GM21526 (cell line): ENCODE results near the gene C12orf42.
"Not testable (repeated sequence)": the region's sequence is repeated elsewhere in the genome, so short reads cannot be mapped to it uniquely, and the experiment has no call there.

ENCODE experiments used
- ATAC-seq: cut with Tn5 transposase; IDR thresholded peaks from one replicate; pipeline ENCODE4 v1.9.1; 2021; ENCODE audit warnings: moderate library complexity; ENCODE audit not compliant: unreplicated experiment, low FRiP score

C12orf42 gene

DNA sequence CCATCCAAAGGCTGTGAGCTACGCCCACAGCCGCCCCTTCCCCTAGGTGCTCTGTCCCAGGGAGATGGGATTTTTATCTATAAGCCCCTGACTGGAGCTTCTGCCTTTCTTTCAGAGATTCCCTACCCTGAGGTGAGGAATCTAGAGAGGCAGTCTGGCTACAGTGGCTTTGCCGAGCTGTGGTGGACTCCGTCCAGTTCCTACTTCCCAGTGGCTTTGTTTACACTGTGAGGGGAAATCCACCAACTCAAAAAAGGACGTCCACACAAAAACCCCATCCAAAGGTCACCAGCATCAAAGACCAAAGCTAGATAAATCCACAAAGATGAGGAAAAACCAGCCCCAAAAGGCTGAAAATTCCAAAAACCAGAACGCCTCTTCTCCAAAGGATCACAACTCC is 70.1 kb downstream of the C12orf42 start:
- not testable (repeated sequence) for ATAC-seq

DNA sequence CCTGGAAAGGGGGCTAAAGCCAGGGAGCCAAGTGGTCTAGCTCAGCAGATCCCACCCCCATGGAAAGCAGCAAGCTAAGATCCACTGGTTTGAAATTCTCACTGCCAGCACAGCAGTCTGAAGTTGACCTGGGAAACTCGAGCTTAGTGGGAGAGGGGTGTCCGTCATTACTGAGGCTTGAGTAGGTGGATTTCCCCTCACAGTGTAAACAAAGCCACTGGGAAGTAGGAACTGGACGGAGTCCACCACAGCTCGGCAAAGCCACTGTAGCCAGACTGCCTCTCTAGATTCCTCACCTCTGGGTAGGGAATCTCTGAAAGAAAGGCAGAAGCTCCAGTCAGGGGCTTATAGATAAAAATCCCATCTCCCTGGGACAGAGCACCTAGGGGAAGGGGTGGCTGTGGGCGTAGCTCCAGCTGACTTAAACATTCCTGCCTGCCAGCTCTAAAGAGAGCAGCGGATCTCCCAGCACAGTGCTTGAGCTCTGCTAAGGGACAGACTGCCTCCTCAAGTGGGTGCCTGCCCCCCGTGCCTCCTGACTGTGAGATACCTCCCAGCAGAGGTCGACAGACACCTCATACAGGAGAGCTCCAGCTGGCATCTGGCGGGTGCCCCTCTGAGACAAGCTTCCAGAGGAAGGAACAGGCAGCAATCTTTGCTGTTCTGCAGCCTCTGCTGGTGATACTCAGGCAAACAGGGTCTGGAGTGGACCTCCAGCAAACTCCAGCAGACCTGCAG is 70.8 kb downstream of the C12orf42 start:
- not testable (repeated sequence) for ATAC-seq

DNA sequence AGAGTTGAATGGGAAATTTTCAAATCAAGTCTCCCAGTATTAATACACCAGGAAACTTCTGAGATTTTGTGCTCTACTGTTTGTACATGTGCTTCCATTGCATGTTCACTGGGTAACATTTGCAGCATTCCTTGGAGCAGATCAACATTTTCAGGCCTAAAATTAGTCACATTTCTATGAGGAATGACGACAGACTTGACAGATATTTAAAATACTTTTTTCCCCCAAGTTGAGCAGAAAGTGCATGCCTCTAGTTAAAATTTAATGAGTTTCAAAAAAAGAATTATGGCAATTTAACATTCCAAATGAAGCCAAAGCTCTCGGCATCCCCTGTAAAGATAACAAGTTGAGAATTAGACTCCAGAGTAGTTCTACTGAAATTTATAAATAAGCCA is 72.3 kb downstream of the C12orf42 start:
- no peak for ATAC-seq

DNA sequence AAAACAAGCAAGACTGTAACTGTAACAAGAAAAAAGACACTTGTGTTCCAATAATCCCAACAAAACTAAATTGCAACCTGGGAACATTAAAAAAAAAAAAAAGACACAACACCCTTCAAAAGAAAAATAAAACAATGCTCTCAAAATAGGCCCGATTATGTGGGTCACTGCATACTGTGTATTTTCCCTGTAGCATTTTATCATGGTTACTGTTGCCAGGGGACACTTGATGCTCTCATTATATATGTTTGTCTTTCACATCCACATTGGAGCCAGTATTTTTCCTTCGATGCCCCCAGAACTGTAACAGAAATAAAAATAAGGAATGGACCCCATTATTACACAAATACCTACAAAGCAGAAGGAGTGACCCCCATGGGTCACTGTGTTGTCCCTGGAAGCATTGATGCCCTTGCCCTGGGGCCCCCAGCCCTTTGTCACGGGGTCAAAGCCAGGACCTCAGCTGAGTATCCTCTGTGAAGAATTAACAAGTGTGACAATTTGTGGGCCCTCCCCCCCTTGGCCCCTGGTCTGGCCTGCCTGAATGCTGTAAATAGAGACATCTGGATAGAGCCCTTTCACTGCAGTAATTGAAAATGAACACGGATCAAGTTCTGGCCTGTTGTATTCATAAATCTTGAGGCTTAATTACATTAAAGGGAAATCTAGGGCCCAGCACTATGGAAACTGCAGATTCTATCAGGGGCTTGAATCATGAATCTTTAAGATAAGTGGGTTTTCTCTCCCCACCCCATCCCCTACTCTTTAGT is 72.8 kb downstream of the C12orf42 start:
- ATAC-seq: no peak

DNA sequence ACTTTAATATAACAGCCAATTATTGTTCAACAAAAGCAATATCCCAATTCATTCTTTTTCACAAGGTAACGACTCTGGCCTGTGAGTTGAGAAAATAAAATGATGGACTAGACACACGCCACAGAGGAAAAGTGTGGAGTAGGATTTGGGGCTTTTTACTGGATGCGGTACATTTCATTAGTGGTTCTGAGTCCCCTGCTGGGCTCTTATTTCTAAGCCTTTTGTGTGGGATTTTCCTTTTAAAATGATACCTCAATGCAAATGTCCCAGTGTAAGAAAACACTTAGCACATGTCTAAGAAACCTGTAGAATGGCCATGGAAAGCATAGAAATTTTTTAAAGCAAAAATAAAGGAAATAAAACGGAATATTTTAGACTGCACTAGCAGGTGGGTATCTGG is 73.4 kb downstream of the C12orf42 start:
- no peak for ATAC-seq

DNA sequence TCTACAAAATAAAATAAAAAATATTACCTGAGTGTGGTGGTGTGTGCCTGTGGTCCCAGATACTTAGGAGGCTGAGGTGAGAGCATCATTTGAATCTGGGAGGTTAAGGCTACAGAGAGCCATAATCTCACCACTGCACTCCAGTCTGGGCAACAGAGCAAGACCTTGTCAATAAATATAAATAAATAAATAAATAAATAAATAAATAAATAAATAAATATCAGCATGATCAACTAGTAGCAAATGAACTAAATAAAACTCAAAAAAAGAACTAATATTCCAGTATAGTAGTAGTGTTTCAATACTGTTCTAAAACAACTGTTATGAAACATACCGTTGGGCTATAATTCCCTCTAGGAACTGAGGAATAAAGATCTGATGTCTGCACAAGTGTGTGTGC is 74.4 kb downstream of the C12orf42 start:
- ATAC-seq: no peak

DNA sequence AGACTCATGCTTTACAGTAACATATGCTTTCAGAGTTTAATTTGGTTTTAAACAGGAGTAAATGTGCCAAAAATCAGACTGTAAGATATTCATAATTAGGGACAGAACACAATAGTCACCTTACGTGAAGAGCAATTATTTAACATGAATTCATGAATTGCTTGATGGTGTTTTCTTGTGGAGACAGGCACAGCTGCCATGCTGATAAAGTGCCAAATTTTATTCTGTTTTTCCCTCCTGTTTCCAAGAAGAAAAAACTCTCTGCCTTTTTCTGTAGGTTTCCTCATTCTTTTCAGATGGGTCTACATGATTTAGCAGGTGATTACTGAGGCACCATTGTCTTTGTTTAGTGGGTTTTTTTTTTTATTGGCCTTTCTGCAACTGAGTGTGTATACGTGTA is 80.1 kb downstream of the C12orf42 start:
- no peak for ATAC-seq

DNA sequence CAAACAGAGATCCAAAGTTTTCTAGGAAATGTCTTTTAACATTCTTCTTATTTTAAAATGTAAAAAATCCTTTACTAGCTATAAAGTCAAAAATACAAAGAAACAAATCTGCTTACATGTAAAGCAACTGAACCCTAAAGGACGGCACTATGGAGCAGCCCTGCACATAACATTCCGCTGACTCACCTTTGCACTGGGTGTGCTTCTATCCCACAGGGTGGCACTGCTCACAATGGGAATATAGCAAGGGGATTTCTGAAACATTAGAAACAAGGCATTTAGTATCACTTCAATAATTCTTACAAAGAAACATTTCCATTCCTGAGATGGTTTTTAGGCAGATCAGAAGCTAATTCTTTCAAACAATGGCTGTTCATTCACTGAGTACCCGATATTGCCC is 94.3 kb downstream of the C12orf42 start:
- ATAC-seq: no peak

DNA sequence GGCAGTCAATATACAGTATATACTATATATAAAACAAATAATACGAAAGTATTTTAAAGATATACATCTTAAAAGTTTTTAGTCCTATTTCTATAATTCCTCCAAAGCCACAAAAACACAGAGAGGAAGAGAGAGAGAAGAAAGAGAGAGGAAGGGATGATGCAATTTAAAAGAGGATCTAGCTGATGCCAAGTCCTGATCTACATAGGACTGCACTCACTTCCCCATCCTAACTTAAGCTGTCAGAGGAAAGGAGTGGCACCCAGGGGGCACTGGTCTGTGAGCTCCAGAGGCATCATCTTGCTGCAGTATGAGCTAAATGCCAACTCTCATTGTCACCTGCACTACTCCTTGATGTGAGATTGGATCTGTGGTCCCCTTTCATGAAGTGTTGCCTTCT is 95.8 kb downstream of the C12orf42 start:
- no peak for ATAC-seq

DNA sequence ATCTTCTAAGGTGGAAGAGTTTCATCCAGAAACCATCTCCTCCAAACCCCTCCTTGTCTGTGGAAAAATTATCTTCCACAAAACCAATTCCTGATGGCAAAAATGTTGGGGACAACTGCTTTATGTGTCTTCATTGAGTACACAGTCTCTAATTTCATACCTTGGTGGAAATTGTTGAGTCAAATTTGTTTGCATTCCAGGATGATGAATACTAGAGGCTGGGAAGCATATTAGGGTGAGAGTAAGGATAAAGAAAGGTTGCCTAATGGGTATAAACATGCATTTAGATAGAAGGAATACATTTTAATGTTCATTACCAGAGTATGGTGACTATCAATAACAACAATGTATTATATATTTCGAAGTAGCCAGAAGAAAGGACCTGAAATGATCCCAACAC is 98.2 kb downstream of the C12orf42 start:
- ATAC-seq: no peak

DNA sequence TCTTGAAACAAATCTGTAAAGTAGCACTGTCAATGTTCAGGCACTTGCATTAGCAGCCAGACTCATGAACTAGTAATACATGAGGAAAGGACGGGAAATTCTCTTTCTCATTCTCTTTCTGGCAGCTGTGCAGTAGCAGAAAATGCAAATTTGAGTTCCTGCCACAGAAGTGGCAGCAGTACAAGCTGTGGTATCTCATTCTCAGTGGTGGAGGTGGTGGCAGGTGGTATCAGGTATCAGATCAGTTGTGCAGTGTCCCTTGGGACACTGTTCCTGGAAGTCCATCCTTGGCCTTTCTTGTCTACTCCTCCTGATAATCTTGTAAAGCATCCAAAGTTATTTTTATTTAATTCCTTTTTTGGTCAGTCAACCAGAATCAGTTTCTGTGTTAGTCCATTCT is 103.0 kb downstream of the C12orf42 start:
- peak; percentile 82 for ATAC-seq

DNA sequence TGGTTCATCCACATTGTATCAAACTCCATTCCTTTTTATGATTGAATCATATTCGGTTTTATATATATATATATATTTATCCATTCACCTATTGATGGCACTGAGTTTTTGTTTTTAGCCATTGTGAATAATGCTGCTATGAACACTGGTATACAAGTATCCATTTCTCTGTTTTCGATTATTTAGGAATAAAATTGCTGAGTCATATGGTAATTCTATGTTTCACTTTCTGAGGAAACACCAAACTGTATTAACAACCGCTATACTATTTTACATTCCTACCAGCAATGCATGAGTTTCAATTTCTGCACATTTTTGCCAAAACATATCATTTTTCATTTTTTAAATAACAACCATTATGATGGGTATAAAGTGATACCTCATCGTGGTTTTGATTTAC is 104.7 kb downstream of the C12orf42 start:
- no peak for ATAC-seq

DNA sequence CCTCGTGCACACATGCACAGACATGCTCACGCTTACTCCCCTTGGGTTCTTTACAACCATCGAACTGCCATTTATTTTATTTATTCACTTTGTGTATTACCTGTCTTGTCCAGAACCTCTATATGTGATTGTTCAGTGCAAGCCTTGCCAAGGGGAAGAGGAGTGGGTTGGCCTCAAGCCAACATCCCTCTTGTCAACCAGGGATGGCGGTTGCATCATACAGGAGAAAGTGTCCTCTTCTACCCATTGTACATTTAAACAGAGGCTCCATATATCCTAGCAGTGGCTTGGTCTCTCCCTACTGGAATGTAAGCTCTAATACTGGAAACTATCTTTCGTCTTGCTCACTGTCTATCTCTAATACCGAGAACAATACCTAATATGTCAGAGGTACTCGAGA is 108.4 kb downstream of the C12orf42 start:
- ATAC-seq: no peak

DNA sequence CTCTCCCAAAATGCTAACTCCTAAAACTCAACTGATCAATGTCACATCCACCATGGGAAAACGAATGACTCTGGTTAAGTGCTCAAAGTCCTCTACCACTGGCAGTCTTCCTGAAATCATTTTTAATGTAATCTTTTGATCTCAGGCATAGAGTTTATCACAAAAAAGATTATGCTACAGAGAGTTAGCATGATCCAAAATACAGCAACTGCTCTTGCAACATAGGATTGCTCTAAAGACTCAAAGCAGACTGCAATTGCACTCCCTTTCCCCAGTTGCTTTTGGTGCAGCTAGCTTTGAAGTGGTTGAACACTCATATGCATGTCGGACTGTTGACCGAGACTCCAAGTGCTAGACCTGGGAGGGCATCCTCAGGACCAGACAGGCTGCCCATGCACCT is 109.3 kb downstream of the C12orf42 start:
- no peak for ATAC-seq

DNA sequence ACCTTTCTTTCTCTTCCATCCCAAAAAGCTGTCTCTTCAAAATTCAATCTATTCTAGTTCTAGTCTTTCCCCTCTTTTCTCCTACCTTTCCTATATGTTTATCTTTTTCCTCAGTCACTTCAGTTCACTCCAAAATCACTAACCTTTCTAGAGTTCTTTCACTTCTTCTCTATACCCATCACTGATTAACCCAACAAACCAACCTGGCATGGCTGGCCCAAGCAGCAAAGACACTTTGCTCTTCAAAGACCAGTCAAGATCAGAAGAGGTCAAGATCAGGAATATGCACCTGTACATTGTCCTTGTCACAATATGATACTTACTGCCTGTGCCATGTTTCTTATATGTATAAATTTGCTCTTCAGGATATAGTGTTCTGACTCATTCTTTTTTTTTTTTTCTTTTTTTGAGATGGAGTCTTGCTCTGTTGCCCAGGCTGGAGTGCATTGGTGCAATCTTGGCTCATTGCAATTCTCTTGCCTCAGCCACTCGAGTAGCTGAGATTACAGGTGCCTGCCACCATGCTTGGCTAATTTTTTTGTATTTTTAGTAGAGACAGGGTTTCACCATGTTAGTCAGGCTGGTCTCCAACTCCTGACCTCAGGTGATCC is 112.9 kb downstream of the C12orf42 start:
- ATAC-seq: no peak

DNA sequence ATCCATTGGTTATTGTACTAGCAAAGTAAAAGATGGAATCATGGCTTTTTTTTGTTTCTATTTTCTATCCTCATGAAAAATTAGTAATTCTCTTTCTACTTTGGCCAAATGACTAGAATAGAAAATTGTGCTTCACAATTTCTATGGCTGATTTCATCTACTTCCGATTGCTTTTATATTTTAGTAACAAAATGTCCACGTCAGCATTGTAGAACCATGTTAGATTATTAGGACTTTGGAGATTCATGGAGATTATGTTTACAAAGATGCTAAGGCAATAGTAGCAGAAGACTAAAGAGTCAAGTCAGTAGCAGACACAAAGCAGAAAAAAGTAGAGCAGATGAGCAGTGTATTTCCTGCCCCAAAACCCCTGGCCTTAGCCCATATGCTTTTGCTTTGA is 113.6 kb downstream of the C12orf42 start:
- ATAC-seq: no peak

DNA sequence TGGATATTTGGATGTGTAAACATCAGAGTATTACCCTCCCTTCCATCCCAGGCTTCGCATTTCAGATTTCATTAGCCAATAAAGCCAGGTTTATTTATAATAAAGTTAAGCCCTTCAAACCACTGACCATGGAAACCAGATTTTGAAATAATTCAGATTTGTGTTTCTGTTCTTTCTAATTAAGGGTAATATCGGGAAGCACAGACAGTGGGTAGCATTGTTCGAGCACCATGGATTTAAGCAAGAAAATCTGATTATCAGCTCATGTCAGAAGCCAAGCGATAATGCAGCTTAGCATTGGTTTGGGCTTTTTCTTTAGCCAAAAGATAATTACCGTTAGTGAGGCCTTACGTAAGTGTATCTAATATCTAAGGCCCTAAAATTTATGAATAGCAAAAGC is 116.1 kb downstream of the C12orf42 start:
- ATAC-seq: no peak

DNA sequence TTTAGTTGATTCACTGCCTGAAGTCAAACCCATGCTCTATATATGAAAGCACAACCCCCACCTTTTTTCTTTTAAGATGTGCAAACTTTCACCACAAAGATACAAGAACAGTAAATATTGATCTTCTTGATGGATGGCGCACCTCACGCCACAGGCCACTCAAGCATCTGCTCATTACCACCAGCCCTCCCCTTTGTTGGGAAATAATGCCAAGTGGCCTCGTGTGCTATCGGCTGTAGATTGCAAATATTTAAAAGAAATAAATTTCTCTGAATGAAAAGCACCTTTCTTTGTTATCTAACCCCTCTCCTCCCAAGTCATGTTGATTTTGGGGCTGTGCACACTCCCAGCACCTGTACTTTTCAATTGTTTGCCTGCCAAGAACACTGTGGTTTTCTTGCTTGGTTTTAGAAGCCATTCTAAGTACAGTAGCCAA is 122.7 kb downstream of the C12orf42 start:
- no peak for ATAC-seq

DNA sequence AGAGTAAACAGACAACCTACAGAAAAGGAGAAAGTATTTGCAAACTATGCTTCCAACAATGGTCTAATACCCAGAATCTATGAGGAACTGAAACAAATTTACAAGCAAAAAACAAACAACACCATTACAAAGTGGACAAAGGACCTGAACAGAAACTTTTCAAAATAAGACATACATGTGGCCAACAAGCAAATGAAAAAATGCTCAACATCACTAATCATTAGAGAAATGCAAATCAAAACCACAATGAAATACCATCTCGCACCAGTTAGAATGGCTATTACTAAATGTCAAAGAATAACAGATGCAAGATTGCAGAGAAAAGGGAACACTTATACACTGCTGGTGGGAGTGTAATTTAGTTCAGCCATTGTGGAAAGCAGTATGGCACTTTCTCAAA is 125.8 kb downstream of the C12orf42 start:
- ATAC-seq: peak; percentile 58

DNA sequence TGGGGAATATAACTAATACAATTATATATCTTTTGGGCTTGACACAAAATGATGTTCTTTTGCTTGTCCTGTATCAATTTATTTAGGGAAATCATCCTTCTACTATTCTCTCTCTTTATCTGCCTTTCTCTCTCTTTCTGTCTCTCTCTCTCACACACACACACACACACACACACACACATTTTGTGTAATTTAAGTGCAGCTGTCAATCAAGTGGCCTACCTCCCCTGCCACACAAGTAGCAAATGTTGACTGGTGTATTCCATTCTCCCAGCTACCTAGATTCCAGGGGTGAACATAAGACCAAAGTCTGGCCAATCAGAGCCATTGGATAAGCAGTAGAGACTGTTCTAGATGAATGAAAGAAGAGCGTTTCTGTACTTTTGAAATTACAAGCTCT is 127.6 kb downstream of the C12orf42 start:
- no peak for ATAC-seq

DNA sequence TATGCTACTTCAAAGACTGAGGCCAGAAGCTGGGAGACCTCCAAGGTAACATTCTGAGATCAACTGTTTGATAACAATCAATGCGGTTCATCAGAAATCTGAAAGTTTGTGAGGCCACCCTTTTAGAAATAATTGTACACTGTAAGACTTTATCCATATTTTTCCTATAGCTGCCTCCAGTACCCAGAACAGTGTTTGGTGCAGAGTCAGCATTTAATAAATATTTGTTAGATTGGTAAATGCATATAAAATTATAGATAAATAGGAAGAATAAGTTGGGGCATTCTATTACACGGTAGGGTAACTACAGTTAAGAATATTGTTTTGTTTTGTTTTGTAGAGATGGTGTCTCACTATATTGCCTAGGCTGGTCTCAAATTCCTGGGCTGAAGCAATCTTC is 141.4 kb downstream of the C12orf42 start:
- ATAC-seq: no peak

DNA sequence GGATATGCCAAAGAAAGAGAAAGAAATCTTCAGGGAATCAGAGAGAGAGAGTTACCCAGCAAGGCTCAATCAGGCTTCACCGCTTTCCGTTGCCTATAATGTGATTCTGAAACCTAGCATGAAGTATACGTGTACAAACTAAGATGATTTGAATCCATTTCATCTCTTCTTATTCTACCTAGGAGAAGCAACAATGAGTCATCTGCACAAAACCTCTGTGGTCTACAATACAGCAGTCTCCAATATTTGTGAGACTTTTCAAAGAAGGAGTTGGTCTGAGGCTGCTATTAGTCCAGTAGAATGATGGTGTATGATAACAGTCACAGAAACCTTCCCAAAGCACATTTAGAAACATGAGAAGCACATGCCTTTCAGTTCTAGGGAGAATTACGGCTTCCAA is 141.9 kb downstream of the C12orf42 start:
- no peak for ATAC-seq
